ENCODE measurements around the gene RAB37. TPM values are rescaled to one million over a fixed set of nuclear protein-coding genes. Genes with fewer than 3 reads are reported as not detected.
A peak's percentile ranks its signal among the peaks of the same experiment; 100 is the strongest.

The RAB37 gene
- total RNA-seq, 2 experiments from 2014 or later = 19.0 to 21.1 TPM

DNA sequence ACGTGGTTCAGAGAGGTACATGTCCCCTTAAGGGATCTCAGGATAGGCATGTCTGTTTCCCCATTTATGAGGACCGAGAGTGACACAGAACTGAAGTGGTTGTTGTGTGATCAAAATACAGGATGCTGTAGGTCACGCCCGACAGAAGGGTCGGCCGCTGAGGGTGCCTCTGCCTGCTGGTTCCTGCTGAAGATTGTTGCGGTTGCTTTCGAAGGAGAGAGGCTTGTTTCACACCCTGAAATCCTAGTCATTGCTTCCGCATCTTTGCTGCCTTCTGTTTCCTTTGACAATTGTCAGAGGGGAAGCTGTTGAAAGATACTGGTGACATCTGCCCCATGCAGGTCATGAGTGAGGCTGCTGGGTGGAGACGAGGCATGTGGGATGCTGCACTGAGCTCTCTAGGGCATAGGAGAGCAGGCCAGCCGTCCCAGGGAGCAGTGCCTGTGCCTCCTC, 42.9 kb downstream of the RAB37 start:
- H3K36me3 ChIP-seq (ENCODE audit: insufficient read depth, low read length) = peaks cover 8% of the 10 kb centered on the region
- H3K27me3 ChIP-seq (ENCODE audit: control insufficient read depth in 1 of 2, insufficient read depth in 2 of 2, low read length in 2 of 2) = no peaks in the 10 kb centered on the region
- Mint-ChIP-seq H3K27ac (peak overlapping the region; percentile 96), H3K9me3 (no peaks in the 10 kb centered on the region), H3K36me3 (ENCODE audit: low read depth) (peaks cover 48% of the 10 kb centered on the region), H3K4me3 (peak overlapping the region; percentile 89), H3K27me3 (no peaks in the 10 kb centered on the region), H3K4me1 (ENCODE audit: low read depth) (peaks cover 77% of the 10 kb centered on the region)
- CTCF ChIA-PET = interaction anchor here (0.7 to 3.4 kb wide), 5 partner anchors 9 to 123 kb away, joined by 3 to 14 read pairs (median 6); partner anchors contain the start of gene RAB37
- H3K4me3 ChIP-seq (ENCODE audit: low read length) = peak overlapping the region; percentile 10
- POLR2A ChIA-PET = interaction anchor here (0.7 to 2.9 kb wide), 15 partner anchors 9 to 123 kb away, joined by 3 to 24 read pairs (median 10); partner anchors contain the start of genes FDXR, NHERF1 and RAB37
- H3K9me3 ChIP-seq (ENCODE audit: control insufficient read depth in 1 of 2, insufficient read depth in 1 of 2, low read length in 2 of 2) = no peaks in the 10 kb centered on the region
- H3K4me1 ChIP-seq (ENCODE audit: insufficient read depth, low read length) = peaks cover 92% of the 10 kb centered on the region
- DNase-seq (peak in 13 of 14 experiments; percentile 48 to 89 (median 63)), ATAC-seq (ENCODE audit: poor library complexity) (peak; percentile 74)
- intact Hi-C loops (cut with DNase I, micrococcal nuclease) = loop anchor here (5.0 kb wide), 2 partner anchors 33 to 92 kb away; partner anchors contain the start of genes FDXR (in 1 of the 2) and NHERF1 (in 1 of the 2)
- H3K27ac ChIP-seq (ENCODE audit: low read depth in 1 of 2, low read length in 2 of 2) = peak overlapping the region; percentile 60 to 67
- TF ChIP-seq, protein P1, sequence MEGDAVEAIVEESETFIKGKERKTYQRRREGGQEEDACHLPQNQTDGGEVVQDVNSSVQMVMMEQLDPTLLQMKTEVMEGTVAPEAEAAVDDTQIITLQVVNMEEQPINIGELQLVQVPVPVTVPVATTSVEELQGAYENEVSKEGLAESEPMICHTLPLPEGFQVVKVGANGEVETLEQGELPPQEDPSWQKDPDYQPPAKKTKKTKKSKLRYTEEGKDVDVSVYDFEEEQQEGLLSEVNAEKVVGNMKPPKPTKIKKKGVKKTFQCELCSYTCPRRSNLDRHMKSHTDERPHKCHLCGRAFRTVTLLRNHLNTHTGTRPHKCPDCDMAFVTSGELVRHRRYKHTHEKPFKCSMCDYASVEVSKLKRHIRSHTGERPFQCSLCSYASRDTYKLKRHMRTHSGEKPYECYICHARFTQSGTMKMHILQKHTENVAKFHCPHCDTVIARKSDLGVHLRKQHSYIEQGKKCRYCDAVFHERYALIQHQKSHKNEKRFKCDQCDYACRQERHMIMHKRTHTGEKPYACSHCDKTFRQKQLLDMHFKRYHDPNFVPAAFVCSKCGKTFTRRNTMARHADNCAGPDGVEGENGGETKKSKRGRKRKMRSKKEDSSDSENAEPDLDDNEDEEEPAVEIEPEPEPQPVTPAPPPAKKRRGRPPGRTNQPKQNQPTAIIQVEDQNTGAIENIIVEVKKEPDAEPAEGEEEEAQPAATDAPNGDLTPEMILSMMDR (IDR thresholded peaks at IDR 0.05) = no peak

DNA sequence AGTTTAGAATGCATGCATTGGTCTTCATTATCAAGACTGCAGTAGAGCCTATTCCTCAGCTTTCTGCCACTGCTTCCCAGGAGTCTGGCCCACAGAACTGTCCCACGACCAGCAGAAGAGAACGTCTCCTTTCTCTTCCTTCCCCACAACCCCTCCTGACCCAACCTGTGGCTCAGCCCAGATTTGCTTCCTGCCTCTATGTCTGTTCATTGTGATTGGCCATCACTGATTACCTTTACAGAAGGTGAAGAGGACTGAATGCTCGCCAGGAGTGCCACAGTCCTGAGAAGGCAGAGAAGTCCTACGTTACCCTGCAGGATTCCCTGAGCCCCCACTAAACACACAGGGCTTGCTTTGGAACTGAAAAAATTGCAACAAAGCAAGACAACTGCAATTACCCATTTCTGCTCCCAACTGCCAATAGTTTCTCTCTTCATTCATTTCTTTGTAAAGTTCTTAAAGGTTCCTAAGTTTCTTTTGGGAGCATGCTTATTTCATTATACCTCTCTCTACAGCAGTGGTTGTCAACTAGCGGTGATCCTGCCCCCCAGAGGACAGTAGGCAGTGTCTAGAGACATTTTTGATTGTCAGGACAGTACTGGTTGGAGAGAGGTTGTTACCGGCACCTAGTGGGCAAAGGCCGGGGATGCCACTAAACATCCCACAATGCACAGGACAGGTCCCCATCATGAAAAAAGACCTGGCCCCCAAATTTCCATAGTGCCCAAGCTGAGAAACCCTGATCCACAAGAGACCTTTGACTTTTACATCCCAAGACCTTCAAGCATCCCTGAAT, 43.6 kb downstream of the RAB37 start:
- Histone ChIP-seq H3K4me3 (ENCODE audit: low read length) (peak overlapping the region; percentile 10), H3K27me3 (ENCODE audit: control insufficient read depth in 1 of 2, insufficient read depth in 2 of 2, low read length in 2 of 2) (no peaks in the 10 kb centered on the region), H3K9me3 (ENCODE audit: control insufficient read depth in 1 of 2, insufficient read depth in 1 of 2, low read length in 2 of 2) (no peaks in the 10 kb centered on the region), H3K4me1 (ENCODE audit: insufficient read depth, low read length) (peaks cover 92% of the 10 kb centered on the region), H3K36me3 (ENCODE audit: insufficient read depth, low read length) (peaks cover 15% of the 10 kb centered on the region), H3K27ac (ENCODE audit: low read depth in 1 of 2, low read length in 2 of 2) (peak overlapping the region; percentile 24 to 67)
- Mint-ChIP-seq H3K27me3 (no peaks in the 10 kb centered on the region), H3K36me3 (ENCODE audit: low read depth) (peaks cover 51% of the 10 kb centered on the region), H3K4me3 (peak overlapping the region; percentile 89), H3K27ac (peak overlapping the region; percentile 96), H3K9me3 (no peaks in the 10 kb centered on the region), H3K4me1 (ENCODE audit: low read depth) (peaks cover 79% of the 10 kb centered on the region)
- DNase-seq (peak in 4 of 14 experiments; percentile 21 to 68 (median 58)), ATAC-seq (ENCODE audit: poor library complexity) (no peak)
- ChIA-PET POLR2A (interaction anchor here (0.7 to 2.9 kb wide), 14 partner anchors 10 to 92 kb away, joined by 3 to 24 read pairs (median 10); partner anchors contain the start of genes FDXR, NHERF1 and RAB37), CTCF (interaction anchor here (0.7 to 3.4 kb wide), 8 partner anchors 10 to 123 kb away, joined by 3 to 14 read pairs (median 4); partner anchors contain the start of gene RAB37)
- intact Hi-C loops (cut with DNase I, micrococcal nuclease) = loop anchor here in 1 of 2 experiments (5.0 kb wide), 1 partner anchor 33 kb away; the partner anchor contains the start of gene NHERF1
- TF ChIP-seq, protein P1 (IDR thresholded peaks at IDR 0.05) = no peak

DNA sequence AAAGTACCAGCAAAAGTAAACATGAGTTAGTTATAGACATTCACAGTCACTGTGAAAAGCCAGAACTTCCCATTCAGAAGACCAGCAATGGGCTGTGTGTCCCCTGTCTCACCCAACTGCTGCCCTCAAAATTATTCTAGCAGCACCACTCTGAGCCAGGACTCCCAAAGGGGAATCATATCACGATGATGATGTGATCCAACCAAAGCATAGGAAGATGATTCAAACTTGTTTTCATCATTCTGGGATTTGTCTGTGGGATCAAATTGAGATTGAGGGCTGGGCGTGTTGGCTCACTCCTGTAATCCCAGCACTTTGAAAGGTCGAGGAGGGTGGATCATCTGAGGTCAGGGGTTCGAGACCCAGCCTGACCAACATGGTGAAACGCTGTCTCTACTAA, 45.5 kb downstream of the RAB37 start:
- Mint-ChIP-seq H3K27me3 (no peaks in the 10 kb centered on the region), H3K4me3 (peak overlapping the region; percentile 39), H3K9me3 (no peaks in the 10 kb centered on the region), H3K4me1 (ENCODE audit: low read depth) (peaks cover 71% of the 10 kb centered on the region), H3K27ac (peak overlapping the region; percentile 96), H3K36me3 (ENCODE audit: low read depth) (peaks cover 56% of the 10 kb centered on the region)
- no peak overlapping the region for H3K4me3 ChIP-seq (ENCODE audit: low read length)
- POLR2A ChIA-PET = interaction anchor here (1.0 kb wide), 1 partner anchor 31 kb away, joined by 3 read pairs; no protein-coding TSS in a partner anchor
- CTCF ChIA-PET = interaction anchor here (1.2 kb wide), 1 partner anchor 38 kb away, joined by 3 read pairs; no protein-coding TSS in a partner anchor
- peaks cover 94% of the 10 kb centered on the region for H3K4me1 ChIP-seq (ENCODE audit: insufficient read depth, low read length)
- intact Hi-C loops (cut with DNase I, micrococcal nuclease) = loop anchor here in 1 of 2 experiments (5.0 kb wide), 1 partner anchor 35 kb away; the partner anchor contains the start of gene NHERF1
- ATAC-seq (ENCODE audit: poor library complexity) (no peak), DNase-seq (no peak)
- no peaks in the 10 kb centered on the region for H3K9me3 ChIP-seq (ENCODE audit: control insufficient read depth in 1 of 2, insufficient read depth in 1 of 2, low read length in 2 of 2)
- H3K36me3 ChIP-seq (ENCODE audit: insufficient read depth, low read length) = peaks cover 28% of the 10 kb centered on the region
- TF ChIP-seq, protein P1 (IDR thresholded peaks at IDR 0.05) = no peak
- no peaks in the 10 kb centered on the region for H3K27me3 ChIP-seq (ENCODE audit: control insufficient read depth in 1 of 2, insufficient read depth in 2 of 2, low read length in 2 of 2)
- peak overlapping the region in 1 of 2 donors; percentile 1 for H3K27ac ChIP-seq (ENCODE audit: low read depth in 1 of 2, low read length in 2 of 2)
